ENCODE data around the gene SEC24A.
"Not testable (repeated sequence)": the region's sequence is repeated elsewhere in the genome, so short reads cannot be mapped to it uniquely, and the experiment has no call there.

The SEC24A gene

DNA sequence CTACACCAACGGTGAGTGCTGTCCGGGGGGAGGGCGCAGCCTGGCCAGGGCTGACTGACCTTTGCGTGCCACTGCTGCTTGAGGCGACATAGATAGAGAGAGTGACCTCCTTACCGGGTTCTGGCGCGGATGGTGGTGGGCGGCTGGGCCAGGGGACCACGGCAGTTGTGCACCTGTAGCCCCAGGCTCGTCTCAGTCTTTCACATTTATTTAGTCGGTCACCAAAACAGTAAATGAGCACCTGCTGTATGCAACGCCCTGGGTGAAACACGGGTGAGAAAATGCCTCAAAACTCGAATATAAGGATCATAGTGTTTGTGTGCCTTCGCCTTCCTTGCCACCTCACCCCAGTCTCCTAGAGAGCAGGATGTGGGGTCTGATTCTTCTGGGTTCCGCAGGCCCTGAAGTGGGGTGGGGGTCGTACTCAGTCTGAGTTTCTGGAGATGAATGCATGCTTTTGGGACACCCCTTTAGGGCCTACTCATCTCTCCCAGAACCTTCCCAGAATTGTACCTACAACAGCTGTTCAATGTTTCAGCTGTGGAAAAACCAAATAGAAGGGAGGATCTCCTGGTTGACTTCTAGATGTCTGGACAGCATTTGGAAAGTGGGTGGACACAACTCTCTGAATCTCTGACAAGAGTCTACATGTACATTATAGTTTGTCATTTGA is 714 bp downstream of the SEC24A start:
- no peaks in the 10 kb centered on the region for H3K27me3 ChIP-seq (ENCODE audit: low read depth, low read length)
- no peak for TF ChIP-seq EZH2phosphoT487 (IDR thresholded peaks at IDR 0.05; ENCODE audit: low read depth)
- TF ChIP-seq, protein P1, sequence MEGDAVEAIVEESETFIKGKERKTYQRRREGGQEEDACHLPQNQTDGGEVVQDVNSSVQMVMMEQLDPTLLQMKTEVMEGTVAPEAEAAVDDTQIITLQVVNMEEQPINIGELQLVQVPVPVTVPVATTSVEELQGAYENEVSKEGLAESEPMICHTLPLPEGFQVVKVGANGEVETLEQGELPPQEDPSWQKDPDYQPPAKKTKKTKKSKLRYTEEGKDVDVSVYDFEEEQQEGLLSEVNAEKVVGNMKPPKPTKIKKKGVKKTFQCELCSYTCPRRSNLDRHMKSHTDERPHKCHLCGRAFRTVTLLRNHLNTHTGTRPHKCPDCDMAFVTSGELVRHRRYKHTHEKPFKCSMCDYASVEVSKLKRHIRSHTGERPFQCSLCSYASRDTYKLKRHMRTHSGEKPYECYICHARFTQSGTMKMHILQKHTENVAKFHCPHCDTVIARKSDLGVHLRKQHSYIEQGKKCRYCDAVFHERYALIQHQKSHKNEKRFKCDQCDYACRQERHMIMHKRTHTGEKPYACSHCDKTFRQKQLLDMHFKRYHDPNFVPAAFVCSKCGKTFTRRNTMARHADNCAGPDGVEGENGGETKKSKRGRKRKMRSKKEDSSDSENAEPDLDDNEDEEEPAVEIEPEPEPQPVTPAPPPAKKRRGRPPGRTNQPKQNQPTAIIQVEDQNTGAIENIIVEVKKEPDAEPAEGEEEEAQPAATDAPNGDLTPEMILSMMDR (IDR thresholded peaks at IDR 0.05; ENCODE audit: low read depth, low read length): no peak
- peaks cover 17% of the 10 kb centered on the region for H4K20me1 ChIP-seq (ENCODE audit: insufficient read depth, low read length)
- H3K4me1 ChIP-seq (ENCODE audit: low read length): peaks cover 13% of the 10 kb centered on the region
- peak overlapping the region; percentile 100 for H3K27ac ChIP-seq (ENCODE audit: low read length)
- H3K36me3 ChIP-seq (replicated peaks; ENCODE audit: low read depth, low read length): peaks cover 3% of the 10 kb centered on the region
- H3K4me3 ChIP-seq (ENCODE audit: low read length): peak overlapping the region; percentile 99
- H3K4me2 ChIP-seq (ENCODE audit: low read length): peak overlapping the region; percentile 87
- H3K9ac ChIP-seq (ENCODE audit: low read length): peak overlapping the region; percentile 99
- no peaks in the 10 kb centered on the region for H3K9me3 ChIP-seq (ENCODE audit: insufficient read depth, low read length)
- no peak overlapping the region for H2AFZ ChIP-seq (ENCODE audit: low read depth, low read length)
- peaks cover 63% of the 10 kb centered on the region for H3K79me2 ChIP-seq (ENCODE audit: low read length)

DNA sequence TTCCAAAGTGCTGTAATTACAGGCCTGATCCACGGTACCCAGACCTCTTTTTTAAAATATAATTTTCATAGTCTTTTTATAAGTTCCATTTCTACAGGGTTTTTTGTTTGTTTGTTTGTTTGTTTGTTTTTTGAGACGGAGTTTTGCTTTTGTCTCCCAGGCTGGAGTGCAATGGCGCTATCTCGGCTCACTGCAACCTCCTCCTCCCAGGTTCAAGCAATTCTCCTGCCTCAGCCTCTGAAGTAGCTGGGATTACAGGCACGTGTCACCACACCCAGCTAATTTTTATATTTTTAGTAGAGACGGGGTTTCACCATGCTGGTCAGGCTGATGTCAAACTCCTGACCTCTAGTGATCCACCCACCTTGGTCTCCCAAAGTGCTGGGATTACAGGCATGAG is 2.1 kb downstream of the SEC24A start:
- peaks cover 13% of the 10 kb centered on the region for H3K4me1 ChIP-seq (ENCODE audit: low read length)
- H3K36me3 ChIP-seq (replicated peaks; ENCODE audit: low read depth, low read length); H2AFZ ChIP-seq (ENCODE audit: low read depth, low read length); H3K9me3 ChIP-seq (ENCODE audit: insufficient read depth, low read length); H3K27ac ChIP-seq (ENCODE audit: low read length); H3K27me3 ChIP-seq (ENCODE audit: low read depth, low read length): not testable (repeated sequence)
- H4K20me1 ChIP-seq (ENCODE audit: insufficient read depth, low read length): peaks cover 30% of the 10 kb centered on the region
- H3K4me3 ChIP-seq (ENCODE audit: low read length): peak overlapping the region; percentile 99
- peaks cover 76% of the 10 kb centered on the region for H3K79me2 ChIP-seq (ENCODE audit: low read length)
- peak overlapping the region; percentile 87 for H3K4me2 ChIP-seq (ENCODE audit: low read length)
- 0 out of 2 replicates have a peak overlapping the region, but pooled peaks have one; percentile 99 for H3K9ac ChIP-seq (ENCODE audit: low read length)

DNA sequence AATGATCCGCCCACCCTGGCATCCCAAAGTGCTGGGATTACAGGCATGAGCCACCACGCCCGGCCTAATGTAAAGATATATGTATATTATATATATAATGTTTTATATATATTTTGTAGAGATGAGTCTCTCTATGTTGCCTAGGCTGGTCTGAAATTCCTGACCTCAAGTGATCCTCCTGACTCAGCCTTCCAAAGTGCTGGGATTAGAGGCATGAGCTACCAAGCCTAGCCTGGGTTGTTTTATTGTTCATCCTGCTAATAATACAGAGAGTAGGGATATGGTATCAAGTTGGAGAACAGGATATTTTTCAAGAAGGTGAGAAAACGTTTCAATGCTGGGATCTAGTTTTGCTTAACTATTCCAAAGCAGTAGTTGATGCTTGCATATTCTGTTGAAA is 2.9 kb downstream of the SEC24A start:
- no peak overlapping the region for H2AFZ ChIP-seq (ENCODE audit: low read depth, low read length)
- no peaks in the 10 kb centered on the region for H3K27me3 ChIP-seq (ENCODE audit: low read depth, low read length)
- no peak overlapping the region for H3K4me2 ChIP-seq (ENCODE audit: low read length)
- H4K20me1 ChIP-seq (ENCODE audit: insufficient read depth, low read length): peaks cover 34% of the 10 kb centered on the region
- H3K36me3 ChIP-seq (replicated peaks; ENCODE audit: low read depth, low read length): peaks cover 3% of the 10 kb centered on the region
- no peak overlapping the region for H3K9ac ChIP-seq (ENCODE audit: low read length)
- H3K4me1 ChIP-seq (ENCODE audit: low read length): peaks cover 10% of the 10 kb centered on the region
- no peak for TF ChIP-seq EZH2phosphoT487 (IDR thresholded peaks at IDR 0.05; ENCODE audit: low read depth)
- TF ChIP-seq, protein P1 (IDR thresholded peaks at IDR 0.05; ENCODE audit: low read depth, low read length): no peak
- H3K4me3 ChIP-seq (ENCODE audit: low read length): no peak overlapping the region
- no peak overlapping the region for H3K27ac ChIP-seq (ENCODE audit: low read length)
- peaks cover 78% of the 10 kb centered on the region for H3K79me2 ChIP-seq (ENCODE audit: low read length)
- no peaks in the 10 kb centered on the region for H3K9me3 ChIP-seq (ENCODE audit: insufficient read depth, low read length)

DNA sequence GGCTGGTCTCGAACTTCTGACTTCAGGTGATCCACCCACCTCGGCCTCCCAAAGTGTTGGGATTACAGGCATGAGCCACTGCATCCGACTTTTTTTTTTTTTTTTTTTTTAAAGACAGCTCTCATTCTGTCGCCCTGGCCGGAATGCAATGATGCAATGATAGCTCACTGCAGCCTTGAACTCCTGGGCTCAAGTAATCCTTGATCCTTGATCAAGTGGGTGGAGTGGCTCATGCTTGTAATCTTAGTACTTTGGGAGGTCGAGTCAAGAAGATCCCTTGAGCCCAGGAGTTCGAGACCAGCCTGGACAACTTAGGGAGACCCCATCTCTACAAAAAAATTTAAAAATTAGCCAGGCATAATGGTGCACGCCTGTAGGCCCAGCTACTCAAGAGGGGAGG is 8.1 kb downstream of the SEC24A start:
- Histone ChIP-seq H3K27me3 (ENCODE audit: low read depth, low read length) (no peaks in the 10 kb centered on the region), H3K9ac (ENCODE audit: low read length) (no peak overlapping the region), H3K36me3 (replicated peaks; ENCODE audit: low read depth, low read length) (peaks cover 9% of the 10 kb centered on the region), H3K79me2 (ENCODE audit: low read length) (peaks cover 97% of the 10 kb centered on the region), H3K9me3 (ENCODE audit: insufficient read depth, low read length) (no peaks in the 10 kb centered on the region), H3K4me2 (ENCODE audit: low read length) (no peak overlapping the region), H4K20me1 (ENCODE audit: insufficient read depth, low read length) (peaks cover 67% of the 10 kb centered on the region), H2AFZ (ENCODE audit: low read depth, low read length) (no peak overlapping the region), H3K27ac (ENCODE audit: low read length) (no peak overlapping the region), H3K4me1 (ENCODE audit: low read length) (no peaks in the 10 kb centered on the region), H3K4me3 (ENCODE audit: low read length) (no peak overlapping the region)
- no peak for TF ChIP-seq EZH2phosphoT487 (IDR thresholded peaks at IDR 0.05; ENCODE audit: low read depth)
- TF ChIP-seq, protein P1 (IDR thresholded peaks at IDR 0.05; ENCODE audit: low read depth, low read length): no peak

Data from OCI-LY3 (cell line).